OCI-LY7 (cell line): Measurements from ENCODE around the gene PFKFB2.

Experiments used
- CTCF ChIP-seq: fragments of 200-600 bp; sonication (generic); conservative IDR thresholded peaks from 2 replicates; pipeline ENCODE4 v1.5.1; 2014; ENCODE audit warnings: mild to moderate bottlenecking, antibody characterized with exemption, low read length, moderate library complexity, mixed read lengths
- EZH2phosphoT487 ChIP-seq: fragments of 200-600 bp; sonication (generic); IDR thresholded peaks from 2 replicates; pipeline ENCODE4 v1.6.1; 2018; ENCODE audit warnings: low read depth, borderline replicate concordance, mild to moderate bottlenecking, mixed run types, antibody characterized with exemption, low read length, moderate library complexity, mixed read lengths

GRCh38 chr1:207006914-207007313 lies 46.2 kb upstream of the PFKFB2 start:
- TF ChIP-seq CTCF (no peak), EZH2phosphoT487 (no peak)
